Activated CD4-positive, alpha-beta T cell treated with anti-CD3 and anti-CD28 coated beads, Interleukin-2, amount 50 U/mL, for 24 hours (primary cell): ENCODE measurements around the gene CCDC172.

ENCODE experiments used
- DNase-seq, 2 donors: peaks; one replicate each; pipeline ENCODE4 v3.0.0-alpha.2; 2020; ENCODE audit warnings: low read depth in 1 of 2, low spot score in 1 of 2

The CCDC172 gene, protein sequence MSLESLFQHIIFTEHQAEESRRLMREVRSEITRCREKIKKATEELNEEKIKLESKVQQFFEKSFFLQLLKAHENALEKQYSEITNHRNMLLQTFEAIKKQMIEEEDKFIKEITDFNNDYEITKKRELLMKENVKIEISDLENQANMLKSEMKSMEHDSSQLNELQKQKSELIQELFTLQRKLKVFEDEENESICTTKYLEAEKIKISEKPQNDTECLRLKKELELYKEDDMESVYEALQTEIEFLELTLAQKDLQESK

DNA sequence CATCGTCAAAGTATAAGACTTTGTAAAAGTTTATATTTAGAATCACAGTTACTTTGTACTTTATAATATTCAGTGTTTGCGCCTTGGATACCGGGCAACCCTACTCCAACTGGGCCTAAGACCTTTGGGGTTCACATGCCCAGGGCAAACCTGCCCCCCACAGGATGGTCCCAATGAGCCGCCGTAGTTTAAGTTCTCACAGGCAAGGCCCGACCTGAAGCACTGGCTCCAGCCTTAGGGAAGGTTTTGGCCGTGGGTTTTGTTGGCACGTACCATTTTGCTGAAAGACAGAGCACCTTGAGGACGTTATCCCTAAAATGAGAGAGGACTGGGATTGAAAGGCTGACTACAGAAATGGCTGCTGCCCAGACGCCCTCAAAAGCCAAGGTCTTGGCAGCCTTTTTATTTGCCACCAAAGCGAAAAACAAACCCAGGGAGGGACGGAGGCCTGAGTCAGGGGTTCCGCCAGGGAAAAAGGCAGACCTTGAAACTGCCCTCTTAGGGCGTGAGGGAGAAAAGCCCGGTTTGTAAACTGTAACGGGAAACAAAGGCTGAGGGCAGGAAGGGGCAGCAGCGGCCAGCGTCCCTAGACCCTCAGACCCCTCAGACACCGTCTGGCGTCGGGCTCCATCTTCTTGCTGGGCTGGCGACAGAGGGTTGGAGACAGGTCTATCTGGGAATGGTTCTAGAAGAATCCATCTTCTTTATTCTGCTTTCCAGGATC lies at the start of gene CCDC172:
Gene CCDC172, plus strand, starts transcription at position 222 of the 724 bp plus-strand sequence. CDS start 564 bp downstream, outside the sequence.
- DNase-seq, result no peak

DNA sequence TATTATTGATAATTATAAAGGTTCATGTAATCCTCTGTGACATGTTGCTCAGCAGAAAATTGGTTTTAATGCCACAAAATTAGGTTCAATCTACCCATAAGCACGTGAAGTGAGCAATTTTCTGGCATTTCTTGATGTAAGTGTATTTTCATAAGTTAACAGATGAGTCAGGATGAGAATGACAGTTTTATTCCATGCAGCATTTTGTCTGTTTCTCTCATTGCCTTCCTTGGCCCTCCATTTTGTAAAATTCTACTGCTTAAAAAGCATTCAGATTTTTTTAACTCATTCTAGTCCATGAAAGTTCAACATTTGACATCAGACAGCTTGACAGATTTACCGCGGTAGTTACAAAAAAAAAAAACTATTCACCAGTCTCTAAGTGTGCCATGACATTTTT lies 47.3 kb upstream of the CCDC172 start:
- DNase-seq, result no peak

DNA sequence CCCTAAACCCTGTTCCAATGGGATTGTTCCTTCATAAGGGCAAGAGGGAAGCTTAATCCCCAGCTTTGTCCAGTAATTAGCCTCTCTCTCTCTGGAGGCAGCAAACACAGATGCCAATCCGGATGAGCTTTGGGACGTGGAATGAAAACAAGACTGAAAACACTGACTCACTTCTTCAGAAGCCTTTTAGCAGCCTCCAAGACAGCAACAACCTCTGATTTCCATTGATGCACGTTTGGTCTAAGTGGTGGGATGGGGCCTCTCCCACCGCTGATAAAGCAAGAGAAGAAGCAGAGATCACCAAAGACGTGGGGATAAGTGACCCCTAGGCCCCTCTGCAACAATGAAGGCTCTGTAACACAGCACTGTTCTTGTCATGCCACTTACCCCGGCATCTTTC lies 45.4 kb upstream of the CCDC172 start:
- no peak for DNase-seq

- DNase-seq, result no peak
Observed at GRCh38 chr10:116281775-116282174, 42.5 kb upstream of the CCDC172 start.

DNA sequence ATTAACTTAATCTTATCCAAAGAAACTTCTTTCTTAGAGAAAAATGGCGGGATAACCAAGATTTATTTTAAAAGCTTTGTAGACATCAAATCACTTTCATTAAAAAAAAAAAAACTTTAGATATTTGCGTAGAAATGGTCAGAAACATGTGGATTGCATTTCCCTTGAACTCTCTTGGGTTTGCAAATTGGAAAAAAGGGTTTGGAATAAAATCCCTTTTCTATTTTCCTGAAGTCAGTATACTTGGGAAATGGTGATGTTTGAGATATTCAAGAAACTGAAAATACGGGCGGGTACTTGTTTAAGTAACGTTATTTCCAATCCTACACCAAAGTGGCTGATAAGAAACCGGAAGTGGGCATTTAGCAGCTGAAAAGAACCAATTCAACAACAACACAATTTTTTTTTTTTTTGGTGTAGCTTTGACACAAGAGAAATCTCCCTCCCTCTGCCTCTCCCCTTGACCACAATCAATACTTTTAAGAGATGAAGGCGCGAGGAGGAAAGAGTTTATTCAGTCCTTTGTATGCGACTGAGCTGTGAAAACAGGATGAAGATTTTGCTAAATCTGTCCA lies 37.5 kb upstream of the CCDC172 start:
- DNase-seq, result no peak

DNA sequence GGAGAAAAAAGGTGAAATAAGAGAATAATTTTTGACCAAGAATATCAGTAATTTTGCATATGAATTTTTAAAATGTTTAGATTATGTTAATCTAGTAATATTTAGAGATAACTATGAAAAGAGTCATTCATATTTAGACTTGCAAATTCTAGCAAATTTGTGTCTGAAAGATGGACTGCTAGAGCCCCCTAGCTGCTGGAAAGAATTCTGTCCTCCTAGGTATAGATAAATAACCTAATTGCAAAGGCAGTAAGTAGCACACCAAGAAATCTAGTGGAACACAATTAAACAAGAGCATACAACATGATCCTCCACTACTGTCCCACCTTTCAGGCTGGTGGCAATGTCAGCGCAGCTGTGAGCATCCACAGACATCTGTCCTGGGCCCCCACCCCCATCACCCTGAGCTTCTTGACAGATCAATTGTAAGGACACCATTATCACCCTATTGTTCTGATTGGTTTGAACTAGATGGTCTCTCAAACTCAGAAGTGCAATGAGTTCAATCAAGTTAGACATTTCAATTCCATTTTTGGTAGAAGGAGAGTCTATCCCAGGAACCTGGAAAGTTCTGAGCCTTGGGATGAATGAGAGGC lies 36.2 kb upstream of the CCDC172 start:
- no peak for DNase-seq

- no peak for DNase-seq
Observed at GRCh38 chr10:116289652-116290051, 34.6 kb upstream of the CCDC172 start.

DNA sequence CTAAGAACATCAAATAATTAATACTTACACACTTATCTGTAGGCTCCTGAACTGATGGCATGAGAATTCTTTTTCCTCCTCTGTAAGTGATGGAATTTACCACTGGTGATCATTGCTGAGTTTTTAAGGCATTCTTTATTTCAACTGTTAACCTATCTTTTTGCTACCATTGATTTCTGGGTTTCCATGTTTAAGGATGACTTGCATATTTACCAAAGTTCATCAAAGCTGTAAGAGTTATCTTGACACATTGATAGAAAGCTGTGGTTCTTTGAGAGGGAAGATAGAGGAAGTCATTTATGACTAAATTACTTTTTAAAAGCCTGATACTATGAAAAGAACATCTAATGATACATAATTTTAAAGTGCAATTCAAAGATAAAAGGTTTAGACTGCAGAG lies 31.8 kb upstream of the CCDC172 start:
- no peak for DNase-seq

DNA sequence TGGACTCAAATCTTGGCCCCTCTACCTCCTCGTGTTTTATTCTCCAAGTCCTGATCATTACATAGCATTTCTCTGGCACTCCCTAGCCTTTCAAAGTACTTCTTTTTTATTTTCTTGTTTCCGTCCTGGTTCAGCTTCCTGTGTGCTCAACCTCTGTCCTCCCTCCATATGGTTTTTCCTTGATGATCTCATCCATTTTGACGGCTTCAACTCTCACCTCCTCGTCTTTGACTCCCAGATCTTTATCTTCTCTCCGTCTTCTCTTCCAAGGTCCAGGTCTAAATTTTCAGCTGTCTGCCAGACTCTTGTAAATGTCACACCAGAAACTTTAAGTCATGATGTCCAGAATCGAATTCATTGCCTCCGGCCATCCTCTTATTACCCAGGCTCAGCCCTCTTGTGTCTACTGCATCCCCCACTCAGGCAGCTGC lies 27.9 kb upstream of the CCDC172 start:
- DNase-seq, result no peak

- no peak for DNase-seq
Observed at GRCh38 chr10:116298586-116298985, 25.7 kb upstream of the CCDC172 start.

DNA sequence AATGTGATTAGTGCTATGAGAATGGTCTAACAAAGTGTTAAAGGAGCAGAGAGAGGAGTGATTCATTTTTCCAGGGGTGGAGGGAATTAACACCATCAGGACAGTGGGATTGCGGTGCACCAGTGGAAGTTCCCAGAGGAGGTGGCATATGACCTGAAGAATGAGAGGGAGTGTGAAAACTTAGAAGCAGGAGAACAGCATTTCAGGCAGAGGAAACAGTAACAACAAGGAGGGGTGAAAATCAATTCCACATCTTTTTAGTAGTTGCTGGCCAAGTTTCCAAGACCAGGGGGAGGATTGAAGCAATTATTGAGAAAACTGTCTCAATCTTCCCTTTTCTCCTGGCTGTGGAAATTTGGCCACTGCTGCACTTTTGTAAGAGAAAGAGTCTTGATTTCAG lies 23.7 kb upstream of the CCDC172 start:
- no peak for DNase-seq

GRCh38 chr10:116304923-116305322 lies 19.3 kb upstream of the CCDC172 start:
- DNase-seq, result no peak

DNA sequence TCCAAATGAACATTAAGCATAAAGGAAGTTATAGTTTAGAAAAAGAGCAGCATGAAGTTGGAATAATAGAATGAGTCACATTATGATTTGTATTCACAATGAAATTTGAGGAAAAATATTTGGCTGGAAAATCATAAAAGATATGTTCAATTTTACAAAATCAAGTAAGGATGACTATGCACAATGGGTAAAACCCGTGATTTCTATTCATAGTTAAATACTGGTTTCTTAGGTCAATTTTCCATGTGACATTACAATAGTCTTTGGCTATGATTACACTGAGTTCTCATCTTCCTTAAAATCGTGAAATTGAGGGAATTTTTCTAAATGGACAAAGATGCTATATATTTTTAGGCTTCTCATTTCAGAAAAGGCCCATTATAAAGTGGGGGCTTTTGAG lies 17.4 kb upstream of the CCDC172 start:
- DNase-seq, result no peak

- no peak for DNase-seq
Observed at GRCh38 chr10:116307455-116307854, 16.8 kb upstream of the CCDC172 start.

DNA sequence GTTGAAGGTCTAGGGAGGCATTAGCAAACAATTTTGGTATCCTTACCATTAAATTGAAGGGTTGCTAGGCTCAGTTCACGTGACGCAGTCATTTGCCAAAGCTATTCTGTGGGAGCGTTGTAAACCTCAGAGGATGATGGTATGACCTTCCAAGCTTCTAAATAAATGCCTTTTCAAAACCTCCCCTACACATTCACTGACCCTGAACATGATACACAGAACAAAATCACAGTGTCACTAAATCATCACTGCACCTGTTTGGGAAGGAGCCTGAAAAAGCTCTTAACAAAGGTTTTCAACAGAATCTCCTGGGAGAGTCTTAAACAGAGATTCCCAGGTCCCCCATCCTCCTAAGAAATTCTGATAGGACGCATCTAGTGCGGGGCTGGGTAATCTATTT lies 13.2 kb upstream of the CCDC172 start:
- no peak for DNase-seq

- DNase-seq, result no peak
Observed at GRCh38 chr10:116311706-116312490, 12.3 kb upstream of the CCDC172 start.

DNA sequence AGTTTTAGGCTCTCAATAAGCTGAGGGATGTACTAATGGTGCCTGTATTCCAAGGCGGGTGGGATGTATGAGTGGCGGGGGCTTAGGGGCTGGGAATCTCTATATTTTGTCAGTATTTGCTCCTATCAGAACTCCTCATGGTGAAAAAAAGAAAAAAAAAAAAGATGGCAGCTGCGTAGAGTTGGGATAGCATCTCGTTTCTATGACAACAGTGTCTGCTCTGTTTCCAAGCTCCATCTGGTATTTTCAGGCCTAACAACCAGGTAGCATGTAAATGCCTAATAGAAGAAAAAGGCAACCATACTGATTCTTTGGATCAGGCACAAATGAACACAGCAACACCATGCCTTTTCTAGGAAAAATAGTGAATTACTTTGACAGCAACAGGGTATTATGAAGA lies 11.7 kb upstream of the CCDC172 start:
- no peak for DNase-seq

DNA sequence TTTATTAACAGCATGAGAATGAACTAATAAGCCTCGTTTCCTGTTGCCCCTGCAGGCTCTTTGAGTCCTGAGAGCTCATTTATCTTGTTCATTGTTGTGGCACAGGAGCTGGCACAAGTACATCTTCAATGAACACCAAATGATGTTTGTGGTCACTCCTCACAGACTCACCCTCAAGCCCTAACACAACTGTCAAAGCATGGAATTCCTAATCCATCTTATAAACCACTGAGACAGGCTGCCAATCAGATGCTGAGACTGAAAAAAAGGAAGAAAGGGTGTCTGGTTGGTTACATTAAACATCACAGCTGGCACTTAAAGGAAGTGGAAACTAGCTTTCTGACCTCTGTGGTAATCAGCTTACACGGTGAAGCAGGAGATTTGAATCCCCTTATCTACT lies 7.7 kb upstream of the CCDC172 start:
- no peak for DNase-seq

GRCh38 chr10:116324951-116325635 lies 845 bp downstream of the CCDC172 start:
- DNase-seq, result no peak

GRCh38 chr10:116325987-116326386 lies 1.7 kb downstream of the CCDC172 start:
- DNase-seq, result no peak

- DNase-seq, result no peak
Observed at GRCh38 chr10:116329153-116329552, 4.9 kb downstream of the CCDC172 start.
